Fibroblast of lung (primary cell): ENCODE measurements around the gene CCDC6.

Experiments
- CTCF ChIP-seq, 2 donors: IDR thresholded peaks in 1 of 2; conservative IDR thresholded peaks in 1 of 2; 1 replicate in 1 of 2; 2 replicates in 1 of 2; pipeline ENCODE4 v1.5.1; 2011 to 2012; ENCODE audit warnings: low read length in 2 of 2, control low read depth in 1 of 2, inconsistent platforms in 1 of 2, low read depth in 1 of 2, mild to moderate bottlenecking in 1 of 2
- EZH2 ChIP-seq: IDR thresholded peaks from 2 replicates; pipeline ENCODE4 v1.5.1; 2012; ENCODE audit warnings: low read length, control low read depth, mild to moderate bottlenecking; ENCODE audit errors: missing control alignments

DNA sequence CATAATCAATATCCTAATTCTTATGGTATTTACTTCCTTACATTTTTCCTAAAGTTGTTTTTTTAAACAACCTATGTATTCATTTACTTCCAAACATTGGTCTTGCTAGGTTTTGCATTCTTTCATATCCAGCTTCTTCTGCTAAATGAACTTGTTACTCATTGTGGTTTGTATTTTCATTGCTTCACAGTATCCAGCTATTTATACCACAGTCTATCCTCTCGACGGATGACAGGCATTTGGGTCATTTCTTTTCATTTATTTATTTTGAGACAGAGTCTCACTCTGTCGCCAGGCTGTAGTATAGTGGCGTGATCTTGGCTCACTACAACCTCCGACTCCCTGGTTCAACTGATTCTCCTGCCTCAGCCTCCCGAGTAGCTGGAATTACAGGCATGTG lies 66.8 kb downstream of the CCDC6 start:
- TF ChIP-seq CTCF (conservative IDR thresholded peaks at IDR 0.05 in 1 of 2, IDR thresholded peaks at IDR 0.05 in 1 of 2; ENCODE audit: low read depth in 1 of 2, low read length in 2 of 2) (no peak), EZH2 (no peak)
